K562 (cell line): Measurements from ENCODE around the gene DMAC2. TPM values are rescaled to one million over a fixed set of nuclear protein-coding genes. Genes with fewer than 3 reads are reported as not detected.

Experiments
- FOSL1 ChIP-seq: fragments of 200-800 bp; sonication (Bioruptor generic); conservative IDR thresholded peaks from 2 replicates; pipeline ENCODE4 v1.6.1; 2016; ENCODE audit warnings: missing genetic modification characterization, missing compliant biosample characterization
- GTF2B ChIP-seq: IDR thresholded peaks from 2 replicates; pipeline ENCODE4 v1.6.1; 2011; ENCODE audit not compliant: insufficient read length; ENCODE audit errors: extremely low read depth
- MTA3 ChIP-seq: fragments of 450-650 bp; formaldehyde crosslinking; IDR thresholded peaks from 2 replicates; pipeline ENCODE4 v1.6.1; 2017; ENCODE audit warnings: mild to moderate bottlenecking, borderline replicate concordance
- POLR2H ChIP-seq: IDR thresholded peaks from 2 replicates; pipeline ENCODE4 v1.6.1; 2016; ENCODE audit warnings: missing genetic modification characterization, low read depth, mild to moderate bottlenecking, control low read depth, missing compliant biosample characterization, moderate library complexity
- SIN3B ChIP-seq: fragments of 450-650 bp; IDR thresholded peaks from 2 replicates; pipeline ENCODE4 v1.6.1; 2017; ENCODE audit warnings: low read depth, mild to moderate bottlenecking, moderate library complexity
- SRF ChIP-seq, 2 experiments: fragments of 250-450, 450-650 bp in 1 of 2; sonication (Bioruptor Pico) in 1 of 2; sonication (generic) in 1 of 2; formaldehyde crosslinking; IDR thresholded peaks; 2 replicates each; pipeline versions ENCODE4 v1.5.0 to v1.5.1; 2020 to 2022; ENCODE audit warnings: mild to moderate bottlenecking in 1 of 2, missing genetic modification reagents in 1 of 2
- TAF9B ChIP-seq: fragments of 450-650 bp; IDR thresholded peaks from 2 replicates; pipeline ENCODE4 v1.6.1; 2018; ENCODE audit warnings: mild to moderate bottlenecking; ENCODE audit not compliant: partially characterized antibody
- THAP12 ChIP-seq: fragments of 250-450 bp; sonication (Bioruptor Pico); IDR thresholded peaks from 2 replicates; pipeline ENCODE4 v1.9.0; 2021; ENCODE audit warnings: mild to moderate bottlenecking, inconsistent platforms
- YY1 ChIP-seq, 3 experiments: IDR thresholded peaks; 2 replicates each; pipeline ENCODE4 v1.6.1; 2011; ENCODE audit warnings: low read length in 2 of 3, mild to moderate bottlenecking in 2 of 3, moderate library complexity in 2 of 3, borderline replicate concordance in 1 of 3, control low read depth in 1 of 3, low read depth in 1 of 3; ENCODE audit not compliant: insufficient read depth in 3 of 3, insufficient replicate concordance in 2 of 3, control insufficient read depth in 1 of 3, insufficient read length in 1 of 3; ENCODE audit errors: extremely low read depth in 1 of 3
- ZC3H11A ChIP-seq: IDR thresholded peaks from 2 replicates; pipeline ENCODE4 v1.6.1; 2012; ENCODE audit warnings: low read depth, low read length, improper control_type of control experiment
- ZKSCAN3 ChIP-seq: fragments of 250-450 bp; sonication (Bioruptor Pico); IDR thresholded peaks from 2 replicates; pipeline ENCODE4 v1.4.0; 2020
- ZNF668 ChIP-seq: fragments of 250-450 bp; sonication (Bioruptor Pico); IDR thresholded peaks from 2 replicates; pipeline ENCODE4 v1.8.0; 2022; ENCODE audit warnings: mild to moderate bottlenecking, inconsistent platforms
- polyA plus RNA-seq, 8 experiments: library from polyadenylated mRNA; depleted of rRNA in 4 of 8; stranded (reverse) in 5 of 8; unstranded in 3 of 8; fragments of >200 nt; fragmentation: Nextera tagmentation in 2 of 8; fragmentation: Illumina TruSeq in 1 of 8; extraction: Ambion mirVana in 2 of 8; extraction: Trizol in 1 of 8; gene quantifications; 2 replicates each; pipeline versions ENCODE4 v1.2.1 to v1.2.3, GENCODE V29; 2011 to 2014; ENCODE audit warnings: inconsistent platforms in 1 of 8, missing spikeins in 1 of 8
- total RNA-seq, 7 experiments: library from RNA; depleted of rRNA in 6 of 7; stranded (reverse); fragments of >200 nt in 6 of 7; fragmentation: Illumina TruSeq in 2 of 7; extraction: Trizol in 2 of 7; gene quantifications; 2 replicates each; pipeline versions ENCODE4 v1.2.1 to v1.2.3, GENCODE V29; 2011 to 2021; ENCODE audit warnings: low replicate concordance in 1 of 7
- TF ChIP-seq, protein P1 (sequence below): sonication (generic); formaldehyde crosslinking; IDR thresholded peaks from 2 replicates; pipeline ENCODE4 v1.8.0; 2023; ENCODE audit warnings: mild to moderate bottlenecking, missing genetic modification reagents
- TF ChIP-seq, protein P2 (sequence below), 2 experiments: fragments of 150-350 bp in 1 of 2; IDR thresholded peaks; 2 replicates each; pipeline ENCODE4 v1.6.1; 2012 to 2016; ENCODE audit warnings: low read depth in 2 of 2, low read length in 2 of 2, mild to moderate bottlenecking in 1 of 2, moderate library complexity in 1 of 2

Gene DMAC2
- total and polyA plus RNA-seq, 9 of the 15 experiments (the other 6 are each of a cell fraction or from before 2014, with no cell fraction given): 12.9 to 61.2 (median 43.1) TPM

DNA sequence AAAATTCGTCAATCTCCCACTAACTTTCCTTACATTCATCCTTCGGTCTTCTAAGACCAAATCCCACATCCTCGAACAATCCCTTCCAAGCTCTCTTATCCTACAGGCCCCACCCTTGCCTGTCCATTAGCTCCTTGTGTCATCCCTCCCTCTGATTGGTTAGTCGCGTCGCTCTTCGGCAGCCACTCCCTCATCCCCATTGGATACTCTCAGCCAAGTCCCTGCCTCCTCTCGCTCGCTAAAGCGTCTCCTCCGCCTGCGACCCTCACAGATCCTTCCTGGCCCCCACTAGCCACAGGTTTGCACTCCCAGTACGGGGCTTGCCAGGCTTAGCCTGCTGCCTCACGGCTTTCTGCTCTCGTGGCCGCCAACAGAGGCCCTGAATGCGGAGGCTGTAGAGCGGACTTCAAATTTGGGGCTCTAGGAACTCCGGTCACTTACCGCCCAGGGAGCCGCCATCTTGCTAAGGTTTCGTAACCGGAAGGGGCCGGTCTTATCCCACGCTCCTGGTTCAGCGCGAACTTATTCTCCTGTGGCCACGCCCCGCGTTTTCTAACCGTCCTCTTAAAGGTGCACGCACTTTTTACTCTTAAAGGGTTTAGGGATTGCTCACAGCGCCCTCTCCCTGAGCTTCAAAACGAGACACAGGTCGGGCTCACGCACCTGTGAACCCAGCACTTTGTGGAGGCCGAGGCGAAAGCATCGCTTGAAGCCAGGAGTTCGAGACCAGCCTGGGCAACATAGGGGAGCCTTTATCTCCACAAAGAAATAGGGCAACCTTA lies at the start of gene DMAC2 (continued):
- TF ChIP-seq TAF9B (peak; percentile 96), POLR2H (peak; percentile 89; the same call in 1 of the 2 replicates), MTA3 (peak; percentile 80; the same call in 1 of the 2 replicates), ZNF668 (CRISPR knock-in tag) (no peak), YY1 (IDR thresholded peaks at IDR 0.05; ENCODE audit: borderline replicate concordance in 1 of 3, control insufficient read depth in 1 of 3, extremely low read depth in 1 of 3, insufficient read depth in 3 of 3, insufficient read length in 1 of 3, insufficient replicate concordance in 2 of 3, low read depth in 1 of 3, low read length in 2 of 3) (peak; percentile 87 to 99 (median 96)), SRF (CRISPR knock-in tag; IDR thresholded peaks at IDR 0.05) (peak in 1 of 2 experiments; percentile 70; a peak in 2 of 4 replicates), ZC3H11A (no peak), ZKSCAN3 (no peak), THAP12 (CRISPR knock-in tag) (0 out of 2 replicates have a peak, but pooled peaks have one; percentile 40), FOSL1 (tag) (0 out of 2 replicates have a peak, but pooled peaks have one; percentile 15), SIN3B (peak; percentile 99), GTF2B (no peak)
- TF ChIP-seq, protein P1, sequence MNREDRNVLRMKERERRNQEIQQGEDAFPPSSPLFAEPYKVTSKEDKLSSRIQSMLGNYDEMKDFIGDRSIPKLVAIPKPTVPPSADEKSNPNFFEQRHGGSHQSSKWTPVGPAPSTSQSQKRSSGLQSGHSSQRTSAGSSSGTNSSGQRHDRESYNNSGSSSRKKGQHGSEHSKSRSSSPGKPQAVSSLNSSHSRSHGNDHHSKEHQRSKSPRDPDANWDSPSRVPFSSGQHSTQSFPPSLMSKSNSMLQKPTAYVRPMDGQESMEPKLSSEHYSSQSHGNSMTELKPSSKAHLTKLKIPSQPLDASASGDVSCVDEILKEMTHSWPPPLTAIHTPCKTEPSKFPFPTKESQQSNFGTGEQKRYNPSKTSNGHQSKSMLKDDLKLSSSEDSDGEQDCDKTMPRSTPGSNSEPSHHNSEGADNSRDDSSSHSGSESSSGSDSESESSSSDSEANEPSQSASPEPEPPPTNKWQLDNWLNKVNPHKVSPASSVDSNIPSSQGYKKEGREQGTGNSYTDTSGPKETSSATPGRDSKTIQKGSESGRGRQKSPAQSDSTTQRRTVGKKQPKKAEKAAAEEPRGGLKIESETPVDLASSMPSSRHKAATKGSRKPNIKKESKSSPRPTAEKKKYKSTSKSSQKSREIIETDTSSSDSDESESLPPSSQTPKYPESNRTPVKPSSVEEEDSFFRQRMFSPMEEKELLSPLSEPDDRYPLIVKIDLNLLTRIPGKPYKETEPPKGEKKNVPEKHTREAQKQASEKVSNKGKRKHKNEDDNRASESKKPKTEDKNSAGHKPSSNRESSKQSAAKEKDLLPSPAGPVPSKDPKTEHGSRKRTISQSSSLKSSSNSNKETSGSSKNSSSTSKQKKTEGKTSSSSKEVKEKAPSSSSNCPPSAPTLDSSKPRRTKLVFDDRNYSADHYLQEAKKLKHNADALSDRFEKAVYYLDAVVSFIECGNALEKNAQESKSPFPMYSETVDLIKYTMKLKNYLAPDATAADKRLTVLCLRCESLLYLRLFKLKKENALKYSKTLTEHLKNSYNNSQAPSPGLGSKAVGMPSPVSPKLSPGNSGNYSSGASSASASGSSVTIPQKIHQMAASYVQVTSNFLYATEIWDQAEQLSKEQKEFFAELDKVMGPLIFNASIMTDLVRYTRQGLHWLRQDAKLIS (CRISPR knock-in tag): peak; percentile 34; the same call in 1 of the 2 replicates
- TF ChIP-seq, protein P2, sequence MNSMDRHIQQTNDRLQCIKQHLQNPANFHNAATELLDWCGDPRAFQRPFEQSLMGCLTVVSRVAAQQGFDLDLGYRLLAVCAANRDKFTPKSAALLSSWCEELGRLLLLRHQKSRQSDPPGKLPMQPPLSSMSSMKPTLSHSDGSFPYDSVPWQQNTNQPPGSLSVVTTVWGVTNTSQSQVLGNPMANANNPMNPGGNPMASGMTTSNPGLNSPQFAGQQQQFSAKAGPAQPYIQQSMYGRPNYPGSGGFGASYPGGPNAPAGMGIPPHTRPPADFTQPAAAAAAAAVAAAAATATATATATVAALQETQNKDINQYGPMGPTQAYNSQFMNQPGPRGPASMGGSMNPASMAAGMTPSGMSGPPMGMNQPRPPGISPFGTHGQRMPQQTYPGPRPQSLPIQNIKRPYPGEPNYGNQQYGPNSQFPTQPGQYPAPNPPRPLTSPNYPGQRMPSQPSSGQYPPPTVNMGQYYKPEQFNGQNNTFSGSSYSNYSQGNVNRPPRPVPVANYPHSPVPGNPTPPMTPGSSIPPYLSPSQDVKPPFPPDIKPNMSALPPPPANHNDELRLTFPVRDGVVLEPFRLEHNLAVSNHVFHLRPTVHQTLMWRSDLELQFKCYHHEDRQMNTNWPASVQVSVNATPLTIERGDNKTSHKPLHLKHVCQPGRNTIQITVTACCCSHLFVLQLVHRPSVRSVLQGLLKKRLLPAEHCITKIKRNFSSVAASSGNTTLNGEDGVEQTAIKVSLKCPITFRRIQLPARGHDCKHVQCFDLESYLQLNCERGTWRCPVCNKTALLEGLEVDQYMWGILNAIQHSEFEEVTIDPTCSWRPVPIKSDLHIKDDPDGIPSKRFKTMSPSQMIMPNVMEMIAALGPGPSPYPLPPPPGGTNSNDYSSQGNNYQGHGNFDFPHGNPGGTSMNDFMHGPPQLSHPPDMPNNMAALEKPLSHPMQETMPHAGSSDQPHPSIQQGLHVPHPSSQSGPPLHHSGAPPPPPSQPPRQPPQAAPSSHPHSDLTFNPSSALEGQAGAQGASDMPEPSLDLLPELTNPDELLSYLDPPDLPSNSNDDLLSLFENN (IDR thresholded peaks at IDR 0.05; ENCODE audit: low read depth in 2 of 2, low read length in 2 of 2): 0 out of 4 replicates have a peak, but pooled peaks of 1 of the 2 experiments have one; percentile 30
